ENCODE data around the gene LIN52. TPM values are rescaled to one million over a fixed set of nuclear protein-coding genes. Genes with fewer than 3 reads are reported as not detected.
A peak's percentile ranks its signal among the peaks of the same experiment; 100 is the strongest.
"Not testable (repeated sequence)": the region's sequence is repeated elsewhere in the genome, so short reads cannot be mapped to it uniquely, and the experiment has no call there.

LIN52 gene
- total and polyA plus RNA-seq, 8 donors = 10.1 to 16.7 (median 15.4) TPM

GRCh38 chr14:74105381-74105780 lies 20.6 kb downstream of the LIN52 start:
- H3K36me3 ChIP-seq = peaks cover 0 to 51% of the 10 kb centered on the region in 2 donors
- no peak overlapping the region for H3K27ac ChIP-seq
- intact Hi-C loops (cut with DNase I) = loop anchor here in 1 of 2 donors (5.0 kb wide), 1 partner anchor 152 kb away; no protein-coding TSS in a partner anchor
- ATAC-seq = no peak
- H3K9me3 ChIP-seq = no peaks in the 10 kb centered on the region
- H3K27me3 ChIP-seq = no peaks in the 10 kb centered on the region
- no peak for DNase-seq
- TF ChIP-seq CTCF (IDR thresholded peaks at IDR 0.05) = no peak
- no peak overlapping the region for H3K4me3 ChIP-seq
- no peaks in the 10 kb centered on the region for H3K4me1 ChIP-seq

GRCh38 chr14:74109369-74109768 lies 24.6 kb downstream of the LIN52 start:
- H3K4me1 ChIP-seq = no peaks in the 10 kb centered on the region
- peaks cover 0 to 30% of the 10 kb centered on the region in 2 donors for H3K36me3 ChIP-seq
- DNase-seq (no peak), ATAC-seq (no peak)
- no peak for TF ChIP-seq CTCF (IDR thresholded peaks at IDR 0.05)
- H3K27me3 ChIP-seq = no peaks in the 10 kb centered on the region
- H3K9me3 ChIP-seq = no peaks in the 10 kb centered on the region
- H3K27ac ChIP-seq = no peak overlapping the region
- H3K4me3 ChIP-seq = no peak overlapping the region
- intact Hi-C loops (cut with DNase I) = loop anchor here in 1 of 2 donors (5.0 kb wide), 1 partner anchor 148 kb away; no protein-coding TSS in a partner anchor

- peaks cover 0 to 16% of the 10 kb centered on the region in 2 donors for H3K36me3 ChIP-seq
- DNase-seq (peak in 2 of 4 donors; percentile 22 to 55), ATAC-seq (peak; percentile 94)
- H3K27ac ChIP-seq; H3K27me3 ChIP-seq; H3K9me3 ChIP-seq; intact Hi-C loops (cut with DNase I); H3K4me1 ChIP-seq; H3K4me3 ChIP-seq: not testable (repeated sequence)
- TF ChIP-seq CTCF (IDR thresholded peaks at IDR 0.05) = peak; percentile 16 to 36
Observed at GRCh38 chr14:74111395-74112216, 26.9 kb downstream of the LIN52 start.

- ATAC-seq; H3K27me3 ChIP-seq; intact Hi-C loops (cut with DNase I): not testable (repeated sequence)
Observed at GRCh38 chr14:74125487-74125886, 40.7 kb downstream of the LIN52 start.

GRCh38 chr14:74126315-74127013 lies 41.7 kb downstream of the LIN52 start:
- Histone ChIP-seq H3K36me3 (no peaks in the 10 kb centered on the region), H3K9me3 (no peaks in the 10 kb centered on the region), H3K4me1 (no peaks in the 10 kb centered on the region), H3K27ac (no peak overlapping the region), H3K27me3 (no peaks in the 10 kb centered on the region), H3K4me3 (no peak overlapping the region)
- DNase-seq = no peak
- intact Hi-C loops (cut with DNase I) = no loop called here
- no peak for ATAC-seq
- TF ChIP-seq CTCF (IDR thresholded peaks at IDR 0.05) = no peak

More at GRCh38 chr14:74125487-74125886, 40.7 kb downstream of the LIN52 start:
- not testable (repeated sequence) for H3K4me1 ChIP-seq, H3K27ac ChIP-seq, H3K36me3 ChIP-seq, H3K4me3 ChIP-seq, H3K9me3 ChIP-seq, DNase-seq
